IPS-18c (cell line): ENCODE data around the gene PODNL1.

Experiments
- H3K4me3 ChIP-seq: 2 replicates; pipeline ENCODE4 v1.7.0; 2013; ENCODE audit warnings: low read depth, mild to moderate bottlenecking, low read length, moderate library complexity; ENCODE audit not compliant: insufficient read depth
- H3K9me3 ChIP-seq: one replicate; pipeline ENCODE4 v1.6.1; 2013; ENCODE audit warnings: mild to moderate bottlenecking, low read length, moderate library complexity; ENCODE audit not compliant: control insufficient read depth, insufficient read depth

Gene PODNL1

DNA sequence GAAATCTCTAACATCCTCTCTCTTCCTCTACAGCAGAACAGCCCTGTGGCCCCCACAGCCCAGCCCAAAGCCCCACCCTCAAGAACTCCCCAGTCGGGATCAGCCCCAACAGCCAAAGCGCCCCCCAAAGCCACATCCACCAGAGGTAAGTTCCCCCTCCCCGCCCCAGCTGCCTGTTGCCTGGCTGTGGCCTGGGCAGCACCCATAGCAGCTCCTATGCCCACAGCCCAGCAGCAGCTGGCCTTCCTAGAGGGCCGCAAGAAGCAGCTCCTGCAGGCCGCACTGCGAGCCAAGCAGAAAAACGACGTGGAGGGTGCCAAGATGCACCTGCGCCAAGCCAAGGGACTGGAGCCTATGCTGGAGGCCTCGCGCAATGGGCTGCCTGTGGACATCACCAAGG lies 17.7 kb downstream of the PODNL1 start:
- peaks cover 7% of the 10 kb centered on the region for H3K9me3 ChIP-seq
- no peak overlapping the region for H3K4me3 ChIP-seq

DNA sequence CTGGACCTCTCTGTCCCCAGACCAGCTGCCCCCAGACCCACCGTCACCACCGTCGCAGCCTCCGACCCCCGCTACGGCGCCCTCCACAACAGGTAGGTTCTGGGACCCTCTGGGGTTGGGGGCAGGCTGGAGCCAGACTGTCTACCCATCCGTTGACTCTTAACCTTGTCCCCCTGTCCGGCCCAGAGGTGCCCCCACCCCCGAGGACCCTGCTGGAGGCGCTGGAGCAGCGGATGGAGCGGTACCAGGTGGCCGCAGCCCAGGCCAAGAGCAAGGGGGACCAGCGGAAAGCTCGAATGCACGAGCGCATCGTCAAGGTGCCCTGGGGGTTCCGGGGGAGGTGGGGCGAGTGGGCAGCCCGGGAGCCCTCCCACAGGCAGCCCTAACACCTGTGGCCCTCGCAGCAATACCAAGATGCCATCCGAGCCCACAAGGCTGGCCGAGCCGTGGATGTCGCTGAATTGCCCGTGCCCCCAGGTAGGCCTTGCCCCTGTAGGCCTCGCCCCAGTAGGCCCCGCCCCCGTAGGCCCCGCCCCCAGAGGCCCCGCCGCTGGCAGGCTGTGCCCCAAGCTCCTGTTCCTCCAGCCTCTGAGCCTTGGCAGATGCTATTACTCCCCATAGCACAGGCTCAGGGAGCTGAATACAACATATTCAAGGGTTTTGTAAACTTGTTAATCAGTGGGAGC lies 19.3 kb downstream of the PODNL1 start:
- no peak overlapping the region for H3K4me3 ChIP-seq
- H3K9me3 ChIP-seq: peaks cover 7% of the 10 kb centered on the region

DNA sequence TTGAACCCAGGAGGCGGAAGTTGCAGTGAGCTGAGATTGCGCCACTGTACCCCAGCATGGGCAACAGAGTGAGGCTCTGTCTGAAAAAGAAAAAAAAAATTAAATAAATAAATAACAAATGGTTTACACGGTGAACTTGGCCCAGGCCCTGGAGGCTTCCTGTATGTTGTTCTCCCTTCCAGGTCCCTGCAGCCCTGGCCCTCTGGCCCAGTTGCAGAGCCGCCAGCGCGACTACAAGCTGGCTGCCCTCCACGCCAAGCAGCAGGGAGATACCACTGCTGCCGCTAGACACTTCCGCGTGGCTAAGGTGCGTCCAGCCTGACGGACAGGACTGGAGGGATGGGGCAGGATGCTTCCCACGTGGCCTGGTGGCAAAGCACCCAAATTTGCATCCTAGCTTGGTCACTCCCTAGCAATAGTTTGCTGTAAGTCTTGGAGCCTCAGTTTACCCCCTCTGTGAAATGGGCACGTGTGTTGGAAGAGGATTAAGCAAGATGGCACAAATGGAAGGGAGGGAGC lies 20.3 kb downstream of the PODNL1 start:
- no peak overlapping the region for H3K4me3 ChIP-seq
- H3K9me3 ChIP-seq: peaks cover 7% of the 10 kb centered on the region

DNA sequence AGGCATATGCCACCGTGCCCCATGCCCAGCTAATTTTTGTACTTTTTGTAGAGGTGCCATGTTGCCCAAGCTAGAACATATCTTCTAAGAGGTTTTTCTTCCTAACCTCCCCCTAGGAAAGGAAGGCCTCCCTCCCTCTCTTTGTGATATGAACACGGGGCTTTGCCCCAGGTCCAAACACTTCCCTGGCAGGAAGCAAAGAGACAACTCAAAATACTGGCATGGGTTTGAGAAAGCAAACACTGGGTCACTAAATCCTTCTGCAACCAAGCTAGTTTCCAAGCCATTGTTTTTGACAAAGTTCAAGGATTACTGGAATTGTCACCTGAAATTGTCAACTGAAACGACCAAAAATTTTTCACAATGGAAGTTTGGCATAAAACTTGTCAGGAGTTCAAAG lies 23.4 kb downstream of the PODNL1 start:
- Histone ChIP-seq H3K4me3 (no peak overlapping the region), H3K9me3 (no peaks in the 10 kb centered on the region)

DNA sequence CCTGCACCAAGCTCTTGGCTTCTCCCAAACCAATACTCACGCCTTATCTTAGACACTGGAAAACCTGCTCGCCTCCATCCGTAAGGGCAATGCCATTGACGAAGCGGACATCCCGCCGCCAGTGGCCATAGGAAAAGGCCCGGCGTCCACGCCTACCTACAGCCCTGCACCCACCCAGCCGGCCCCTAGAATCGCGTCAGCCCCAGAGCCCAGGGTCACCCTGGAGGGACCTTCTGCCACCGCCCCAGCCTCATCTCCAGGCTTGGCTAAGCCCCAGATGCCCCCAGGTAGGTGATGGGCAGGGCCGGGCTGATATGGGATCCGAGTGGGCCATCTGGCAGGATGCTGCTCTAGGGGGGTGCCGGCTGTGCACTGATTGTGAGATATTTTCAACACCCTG lies 24.9 kb downstream of the PODNL1 start:
- Histone ChIP-seq H3K9me3 (no peaks in the 10 kb centered on the region), H3K4me3 (no peak overlapping the region)

DNA sequence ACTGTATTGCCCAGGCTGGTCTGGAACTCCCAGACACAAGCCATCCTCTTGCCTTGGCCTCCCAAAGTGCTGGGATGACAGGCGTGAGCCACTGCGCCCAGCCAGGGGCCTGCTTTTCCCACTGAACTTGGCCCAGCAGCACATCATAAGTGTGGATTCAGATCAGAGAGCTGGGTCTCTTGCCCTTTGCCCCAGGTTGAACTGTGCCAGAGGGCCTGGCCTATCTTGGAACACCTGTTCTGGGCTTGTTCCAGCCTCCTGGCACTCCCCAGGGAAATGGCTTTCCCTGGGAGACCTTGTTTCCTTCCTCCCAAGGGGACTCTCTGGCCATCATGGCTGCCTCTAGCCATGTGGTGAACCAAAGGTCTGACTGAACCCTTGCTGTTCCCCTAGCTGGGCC lies 28.8 kb downstream of the PODNL1 start:
- Histone ChIP-seq H3K9me3 (no peaks in the 10 kb centered on the region), H3K4me3 (no peak overlapping the region)

DNA sequence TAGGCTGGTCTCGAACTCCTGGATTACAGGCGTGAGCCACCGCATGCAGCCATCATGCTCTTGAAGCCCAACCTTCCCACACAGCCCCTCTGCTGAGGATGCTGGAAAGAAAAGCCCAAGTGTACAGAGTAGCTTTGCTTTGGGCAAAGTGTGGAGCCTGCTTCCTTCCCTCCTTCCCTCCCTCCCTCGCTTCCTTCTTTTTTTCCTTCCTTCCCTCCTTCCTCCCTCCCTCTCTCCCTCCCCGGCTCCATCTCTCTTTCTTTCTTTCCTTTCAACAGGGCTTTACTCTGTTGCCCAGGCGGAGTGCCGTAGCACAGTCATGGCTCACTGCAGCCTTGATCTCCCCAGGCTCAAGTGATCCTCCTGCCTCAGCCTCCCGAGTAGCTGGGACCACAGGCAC lies 29.5 kb downstream of the PODNL1 start:
- H3K9me3 ChIP-seq: no peaks in the 10 kb centered on the region
- H3K4me3 ChIP-seq: no peak overlapping the region

DNA sequence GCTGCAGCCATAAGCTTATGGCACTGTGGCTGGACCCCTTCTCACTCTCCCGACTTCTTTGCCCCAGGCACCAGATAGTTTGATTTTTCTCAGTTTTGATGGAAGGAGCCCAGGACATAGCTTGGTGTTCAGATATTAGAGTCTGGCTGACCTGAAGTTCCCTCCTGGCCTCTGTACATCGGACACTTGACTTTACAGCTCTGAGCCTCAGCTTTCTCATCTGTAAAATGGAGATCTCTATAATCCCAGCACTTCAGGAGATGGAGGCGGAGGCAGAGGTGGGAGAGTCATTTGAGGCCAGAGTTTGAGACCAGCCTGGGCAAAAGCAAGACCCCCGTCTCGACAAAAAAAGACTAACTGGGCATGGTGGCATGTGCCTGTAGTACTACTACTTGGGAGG lies 31.3 kb downstream of the PODNL1 start:
- H3K4me3 ChIP-seq: peak overlapping the region; percentile 82
- H3K9me3 ChIP-seq: no peaks in the 10 kb centered on the region

DNA sequence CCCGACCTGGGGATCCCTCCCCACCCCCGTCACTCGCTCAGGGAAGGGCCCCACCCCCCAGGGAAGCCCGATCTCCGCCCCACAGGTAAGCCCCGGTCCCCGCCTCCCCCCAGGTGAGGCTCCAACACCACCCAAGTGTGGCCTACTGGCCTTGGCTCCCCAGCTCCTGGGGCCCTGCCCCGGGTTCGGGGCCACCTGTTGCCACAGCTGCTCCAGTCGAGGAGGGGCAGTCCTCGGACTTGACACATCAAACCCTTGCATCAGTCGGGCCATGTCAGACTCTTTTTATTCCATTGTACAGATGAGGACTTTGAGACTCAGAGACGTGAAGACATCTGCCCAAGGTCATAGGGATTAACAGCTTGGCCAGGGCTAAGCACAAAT lies 31.7 kb downstream of the PODNL1 start:
- Histone ChIP-seq H3K4me3 (peak overlapping the region; percentile 82), H3K9me3 (no peaks in the 10 kb centered on the region)

DNA sequence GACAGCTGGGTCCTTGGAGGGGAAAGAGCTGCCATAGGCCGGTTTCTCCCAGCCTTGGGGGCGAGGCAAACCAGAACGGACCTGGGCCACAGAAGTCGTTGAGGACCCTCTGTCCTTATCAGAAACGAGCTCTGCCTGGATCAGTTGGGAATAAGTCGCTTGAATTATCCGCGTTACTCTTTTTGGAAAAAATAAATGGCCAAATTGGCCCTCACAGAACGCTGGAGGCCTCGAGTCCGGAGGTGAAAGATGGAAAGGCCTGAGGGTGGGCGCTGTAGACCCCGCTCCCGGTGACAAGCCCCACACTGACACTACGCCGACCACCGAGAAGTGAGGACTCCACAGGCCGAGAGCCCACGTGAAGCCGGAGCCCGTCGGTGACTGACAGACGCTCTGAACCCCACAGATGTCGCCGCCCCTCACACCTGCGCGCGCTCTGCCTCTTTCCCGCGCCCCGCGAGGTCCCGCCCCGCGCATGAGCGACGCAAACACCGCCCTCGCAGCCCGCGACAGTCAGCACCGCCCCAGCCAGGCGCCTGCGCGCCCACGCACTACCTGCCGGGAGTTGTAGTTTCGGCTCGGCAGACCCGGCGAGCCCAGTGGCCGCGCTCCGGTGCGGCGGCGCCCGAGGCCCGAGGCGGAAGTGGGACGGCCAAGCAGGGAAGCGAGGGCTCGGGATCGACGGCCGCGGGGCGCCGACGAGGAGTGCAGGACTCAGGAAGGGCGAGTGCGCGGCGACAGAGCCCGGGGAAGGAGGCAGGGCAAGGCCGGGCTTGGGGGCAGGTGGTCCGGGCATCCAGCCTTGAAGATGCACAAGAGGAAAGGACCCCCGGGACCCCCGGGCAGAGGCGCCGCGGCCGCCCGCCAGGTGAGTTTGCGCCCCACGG lies 32.3 kb downstream of the PODNL1 start, which contains the start of the genes BRME1 and CC2D1A:
TSS of gene BRME1 (minus strand) at position 484 of the 887 bp plus-strand sequence. CDS start 1,225 bp downstream, outside the sequence.
TSS of gene CC2D1A (plus strand) at position 568 of the 887 bp plus-strand sequence. CDS start at position 809, 241 bp downstream.
- Histone ChIP-seq H3K9me3 (no peaks in the 10 kb centered on the region), H3K4me3 (peak within 1 kb of the TSS; percentile 82)

DNA sequence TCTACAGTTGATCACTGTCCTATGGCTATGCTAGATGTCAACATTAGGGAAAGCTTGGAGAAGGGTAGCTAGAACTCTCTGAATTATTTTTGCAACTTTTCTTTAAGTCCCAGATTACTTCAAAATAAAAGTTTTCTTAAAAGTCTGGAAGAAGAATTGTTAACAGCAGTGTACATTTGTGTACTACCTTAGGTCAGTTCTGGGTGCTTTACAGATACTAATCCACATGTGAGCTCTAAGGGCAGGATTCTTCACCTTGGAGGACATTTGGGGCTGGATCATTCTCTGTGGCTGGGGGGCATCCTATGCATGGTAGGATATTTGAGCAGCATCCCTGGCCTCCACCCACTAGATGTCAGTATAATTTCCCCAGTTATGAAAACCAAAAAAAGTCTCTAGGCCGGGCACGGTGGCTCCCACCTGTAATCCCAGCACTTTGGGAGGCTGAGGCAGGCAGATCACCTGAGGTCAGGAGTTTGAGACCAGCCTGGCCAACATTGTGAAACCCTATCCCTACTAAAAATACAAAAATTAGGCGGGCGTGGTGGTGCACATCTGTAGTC lies 35.1 kb downstream of the PODNL1 start:
- Histone ChIP-seq H3K9me3 (no peaks in the 10 kb centered on the region), H3K4me3 (no peak overlapping the region)

DNA sequence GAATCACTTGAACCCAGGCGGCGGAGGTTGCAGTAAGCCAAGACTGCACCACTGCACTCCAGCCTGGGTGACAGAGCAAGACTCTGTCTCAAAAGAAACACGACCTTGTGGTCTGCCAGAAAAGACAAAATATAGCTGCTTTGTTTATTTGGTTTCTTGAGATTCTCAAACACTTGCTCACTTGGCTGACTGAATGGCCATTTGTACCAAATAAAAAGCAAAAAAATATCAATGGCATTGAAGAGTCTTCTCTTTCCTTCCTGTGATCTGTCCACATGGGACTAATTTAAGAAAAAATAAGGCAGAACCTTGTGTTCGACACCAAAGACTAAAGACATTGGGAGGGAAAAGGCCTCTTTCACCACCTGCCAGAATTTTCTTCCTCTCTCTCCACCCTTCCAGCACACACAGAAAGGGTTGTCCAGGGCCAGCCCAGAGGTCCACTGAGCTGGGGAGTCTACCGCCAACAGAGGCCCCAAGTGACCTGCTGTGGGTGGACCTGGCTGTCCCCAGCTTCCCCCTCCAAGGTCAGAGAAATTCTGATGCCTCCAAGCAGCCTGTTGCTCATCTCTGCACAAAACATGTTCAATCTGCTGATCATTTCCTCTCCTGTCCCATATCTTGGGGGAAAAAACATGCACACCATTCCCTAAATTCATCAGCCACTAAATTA lies 38.2 kb downstream of the PODNL1 start:
- Histone ChIP-seq H3K4me3 (no peak overlapping the region), H3K9me3 (no peaks in the 10 kb centered on the region)

DNA sequence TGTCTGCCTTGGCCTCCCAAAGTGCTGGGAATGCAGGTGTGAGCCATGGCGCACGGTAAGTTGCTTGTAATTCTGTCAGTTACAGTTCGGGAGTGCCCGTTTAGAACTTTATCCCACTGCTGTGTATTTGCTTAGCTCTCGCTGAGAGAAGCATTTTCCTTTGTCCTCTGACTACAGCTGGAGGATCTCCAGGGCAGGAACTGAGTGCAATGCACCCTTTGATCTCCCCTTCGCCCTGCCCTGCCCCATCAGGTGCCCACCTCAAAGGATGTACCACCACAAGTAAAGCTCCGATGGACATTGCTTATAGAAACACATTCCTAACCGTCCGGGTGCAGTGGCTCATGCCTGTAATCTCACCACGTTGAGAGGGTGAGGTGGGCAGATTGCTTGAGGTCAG lies 38.8 kb downstream of the PODNL1 start:
- H3K4me3 ChIP-seq: no peak overlapping the region
- no peaks in the 10 kb centered on the region for H3K9me3 ChIP-seq

DNA sequence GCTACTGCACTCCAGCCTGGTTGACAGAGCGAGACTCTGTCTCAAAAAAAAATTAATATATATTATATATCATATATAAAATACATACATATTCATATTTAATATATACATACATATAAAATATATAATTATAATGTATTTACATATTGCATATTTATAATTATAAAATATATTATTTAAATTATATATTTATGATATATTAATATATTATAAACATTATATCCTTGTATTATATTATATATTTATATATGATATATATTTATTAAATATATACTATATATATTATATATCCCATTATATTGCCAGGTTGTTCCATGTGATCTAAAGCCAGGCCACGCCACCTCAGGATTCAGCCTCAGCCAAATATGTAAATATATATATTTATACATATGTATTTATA lies 42.0 kb downstream of the PODNL1 start:
- no peaks in the 10 kb centered on the region for H3K9me3 ChIP-seq

DNA sequence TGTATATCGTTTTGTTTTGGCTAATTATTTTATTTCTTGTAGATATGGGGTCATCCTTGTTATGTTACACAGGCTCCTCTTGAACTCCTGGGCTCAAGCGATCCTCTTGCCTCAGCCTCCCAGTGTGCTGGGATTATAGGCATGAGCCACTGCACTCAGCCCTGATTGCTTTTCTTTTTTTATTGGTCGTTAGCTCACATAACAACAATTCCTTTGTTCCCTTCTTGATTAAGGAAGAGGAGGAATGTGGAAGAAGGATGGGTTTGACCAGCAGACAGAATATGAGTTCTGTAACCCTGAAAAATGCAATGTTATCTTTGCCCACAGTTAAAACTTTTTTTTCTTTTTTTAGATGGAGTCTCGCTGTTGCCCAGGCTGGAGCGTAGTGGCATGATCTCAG lies 43.7 kb downstream of the PODNL1 start:
- Histone ChIP-seq H3K9me3 (no peaks in the 10 kb centered on the region), H3K4me3 (no peak overlapping the region)

More for the DNA sequence above, 42.0 kb downstream of the PODNL1 start:
- H3K4me3 ChIP-seq: no peak overlapping the region

DNA sequence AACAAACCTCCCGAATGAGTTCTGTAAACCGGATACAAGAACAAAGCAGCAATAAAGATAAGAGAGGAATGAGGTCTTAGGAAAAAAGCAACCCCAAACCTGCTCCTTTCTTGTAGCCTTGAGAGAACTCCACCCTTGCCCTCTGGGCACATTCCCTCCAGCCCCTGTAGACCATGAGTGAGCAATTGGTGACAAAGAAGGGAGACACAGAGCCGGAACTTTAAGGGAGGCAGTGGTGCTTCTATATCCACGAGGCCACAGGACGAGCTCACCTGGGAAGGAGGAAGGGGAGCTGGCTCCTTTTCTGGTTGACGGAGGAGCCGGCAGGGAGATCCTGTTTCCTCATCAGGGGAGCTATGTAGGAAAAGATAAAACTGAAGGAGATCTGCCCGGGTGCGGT lies 45.3 kb downstream of the PODNL1 start:
- Histone ChIP-seq H3K4me3 (no peak overlapping the region), H3K9me3 (no peaks in the 10 kb centered on the region)

DNA sequence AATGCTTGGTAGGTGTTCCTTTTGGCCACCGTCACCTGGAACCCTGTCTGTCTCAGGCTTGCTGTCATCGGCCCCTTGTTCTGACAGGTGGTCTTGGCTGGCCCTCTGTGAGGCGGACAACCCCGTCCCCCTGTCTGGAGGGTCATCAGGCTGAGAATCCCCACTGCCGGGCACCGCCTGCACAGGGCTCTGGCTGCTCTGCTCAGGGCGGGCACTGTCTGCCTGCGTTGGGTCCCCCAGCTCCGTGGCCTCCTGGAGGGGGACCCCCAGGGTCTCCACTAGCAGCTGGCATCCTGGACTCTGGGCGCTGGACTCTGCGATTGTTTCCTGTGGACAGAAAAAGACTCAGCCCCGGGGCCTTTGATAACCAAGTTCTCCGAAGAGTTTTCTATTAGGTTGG lies 48.1 kb downstream of the PODNL1 start:
- Histone ChIP-seq H3K9me3 (no peaks in the 10 kb centered on the region), H3K4me3 (no peak overlapping the region)
